ENCODE measurements around the gene TRERF1.

Gene TRERF1

GRCh38 chr6:42366999-42367352 is 84.8 kb downstream of the TRERF1 start:
- Histone ChIP-seq H3K27ac (ENCODE audit: extremely low read depth, low read depth, low read length) (no peak overlapping the region), H3K36me3 (ENCODE audit: control insufficient read depth in 2 of 2, insufficient read depth in 1 of 2, low read length in 2 of 2) (no peaks in the 10 kb centered on the region), H3K4me3 (ENCODE audit: low read depth, low read length) (no peak overlapping the region), H3K4me1 (ENCODE audit: control insufficient read depth, insufficient read depth, low read length) (no peaks in the 10 kb centered on the region), H3K9me3 (ENCODE audit: control insufficient read depth, insufficient read depth, low read depth, low read length) (no peaks in the 10 kb centered on the region)
- CTCF ChIA-PET = interaction anchor here (0.6 to 1.5 kb wide), 3 partner anchors 21 to 360 kb away, joined by 3 to 4 read pairs (median 3); no protein-coding TSS in a partner anchor
- POLR2A ChIA-PET = no interaction called here
- TF ChIP-seq ZNF202 (tag by site-specific recombination; IDR thresholded peaks at IDR 0.05; ENCODE audit: borderline replicate concordance) (no peak), ZNF48 (tag by site-specific recombination; IDR thresholded peaks at IDR 0.05) (no peak), GLI2 (tag by site-specific recombination; IDR thresholded peaks at IDR 0.05; ENCODE audit: borderline replicate concordance, low read depth) (no peak), ZNF23 (tag by site-specific recombination; IDR thresholded peaks at IDR 0.05; ENCODE audit: borderline replicate concordance) (no peak), ZBTB10 (tag by site-specific recombination; IDR thresholded peaks at IDR 0.05) (no peak), ZFHX2 (tag by site-specific recombination; conservative IDR thresholded peaks at IDR 0.05) (no peak), ZNF629 (tag by site-specific recombination; IDR thresholded peaks at IDR 0.05) (no peak), ZNF274 (IDR thresholded peaks at IDR 0.05; ENCODE audit: low read length) (no peak), ZNF274 (tag by site-specific recombination; IDR thresholded peaks at IDR 0.05; ENCODE audit: borderline replicate concordance) (no peak), ZFP3 (tag by site-specific recombination; IDR thresholded peaks at IDR 0.05; ENCODE audit: low read depth) (no peak), ZBTB49 (tag by site-specific recombination; IDR thresholded peaks at IDR 0.05; ENCODE audit: low read depth) (no peak), ZNF704 (tag by site-specific recombination; IDR thresholded peaks at IDR 0.05) (no peak), ZBTB7A (tag by site-specific recombination; IDR thresholded peaks at IDR 0.05; ENCODE audit: low read depth) (no peak), REPIN1 (tag by site-specific recombination; IDR thresholded peaks at IDR 0.05; ENCODE audit: low read depth) (no peak), BCL11B (tag by site-specific recombination; IDR thresholded peaks at IDR 0.05; ENCODE audit: low read depth) (no peak), ZNF19 (tag by site-specific recombination; IDR thresholded peaks at IDR 0.05; ENCODE audit: low read depth) (no peak), ZNF302 (tag by site-specific recombination; IDR thresholded peaks at IDR 0.05; ENCODE audit: low read depth) (no peak), ZNF518A (tag by site-specific recombination; conservative IDR thresholded peaks at IDR 0.05; ENCODE audit: low read depth) (no peak)
